A673 (cell line): ENCODE results near the gene PLA2G5. TPM values are rescaled to one million over a fixed set of nuclear protein-coding genes. Genes with fewer than 3 reads are reported as not detected.
"Not testable (repeated sequence)": the region's sequence is repeated elsewhere in the genome, so short reads cannot be mapped to it uniquely, and the experiment has no call there.

ENCODE experiments used
- BruUV-seq: library from RNA; stranded (reverse); fragments of 400-500 nt; replicated peaks from 2 replicates; lab custom pipeline; 2021; lab: Mats Ljungman, UMichigan
- CTCF ChIA-PET: fragments of 300-600 bp; sonication (Branson Sonifier 250); formaldehyde crosslinking; loops from one replicate; lab custom pipeline; 2022; ENCODE audit warnings: antibody characterized with exemption; lab: Charles Lee
- POLR2A ChIA-PET: fragments of 300-600 bp; sonication (Branson Sonifier 250); formaldehyde crosslinking; loops from one replicate; lab custom pipeline; 2022; ENCODE audit warnings: antibody characterized with exemption; ENCODE audit not compliant: low non-redundant PET; lab: Charles Lee
- DNase-seq: peaks from one replicate; pipeline ENCODE4 v3.0.0-alpha.2; 2015; ENCODE audit warnings: low spot score
- H3K27ac ChIP-seq: fragments of 200-600 bp; sonication (generic); 2 replicates; pipeline ENCODE4 v1.5.1; 2016; ENCODE audit warnings: mixed run types, low read depth, mild to moderate bottlenecking, mixed read lengths, antibody characterized with exemption, low read length; ENCODE audit not compliant: poor library complexity, severe bottlenecking
- H3K27me3 ChIP-seq: fragments of 200-600 bp; sonication (generic); replicated peaks from 2 replicates; pipeline ENCODE4 v1.6.1; 2017; ENCODE audit warnings: mixed run types, low read depth, mild to moderate bottlenecking, mixed read lengths, antibody characterized with exemption, low read length; ENCODE audit not compliant: insufficient read depth, poor library complexity
- H3K36me3 ChIP-seq: fragments of 200-600 bp; sonication (generic); 2 replicates; pipeline ENCODE4 v1.6.1; 2016; ENCODE audit warnings: mixed run types, mild to moderate bottlenecking, mixed read lengths, antibody characterized with exemption, low read length; ENCODE audit not compliant: insufficient read depth, poor library complexity, severe bottlenecking
- H3K4me1 ChIP-seq: fragments of 200-600 bp; sonication (generic); 2 replicates; pipeline ENCODE4 v1.6.1; 2017; ENCODE audit warnings: mixed run types, mild to moderate bottlenecking, mixed read lengths, antibody characterized with exemption, low read length; ENCODE audit not compliant: insufficient read depth, poor library complexity, severe bottlenecking
- H3K4me3 ChIP-seq: fragments of 200-600 bp; sonication (generic); 2 replicates; pipeline ENCODE4 v1.5.1; 2016; ENCODE audit warnings: low read depth, mixed run types, mild to moderate bottlenecking, mixed read lengths, low read length; ENCODE audit not compliant: poor library complexity, severe bottlenecking
- H3K9me3 ChIP-seq: fragments of 200-600 bp; sonication (generic); 2 replicates; pipeline ENCODE4 v1.6.1; 2016; ENCODE audit warnings: mixed run types, low read depth, mild to moderate bottlenecking, mixed read lengths, antibody characterized with exemption, low read length; ENCODE audit not compliant: poor library complexity, severe bottlenecking
- CTCF ChIP-seq: fragments of 300-800, 200-600 bp; sonication (generic); conservative IDR thresholded peaks from 2 replicates; pipeline ENCODE4 v1.5.1; 2017; ENCODE audit warnings: low read depth, mild to moderate bottlenecking, antibody characterized with exemption, low read length, moderate library complexity, mixed read lengths
- EZH2 ChIP-seq: fragments of 200-600 bp; sonication (generic); IDR thresholded peaks from 2 replicates; pipeline ENCODE4 v1.6.1; 2017; ENCODE audit warnings: borderline replicate concordance, low read depth, mild to moderate bottlenecking, mixed read lengths, antibody characterized with exemption, low read length; ENCODE audit not compliant: poor library complexity, severe bottlenecking
- intact Hi-C: fragments of 100-400 bp; cut with micrococcal nuclease; formaldehyde crosslinking; loops from one replicate; pipeline ENCODE4 v1.10.0; 2022; ENCODE audit not compliant: unreplicated experiment
- total RNA-seq: library from RNA; stranded (reverse); gene quantifications from 2 replicates; pipeline ENCODE4 v1.2.3, GENCODE V29; 2021

Gene PLA2G5
- total RNA-seq, 1 experiment from 2014 or later = not detected

- H3K27me3 ChIP-seq = peaks cover 15% of the 10 kb centered on the region
- TF ChIP-seq CTCF = no peak
- no peak for TF ChIP-seq EZH2
- intact Hi-C loops = no loop called here
- ChIA-PET POLR2A (no interaction called here), CTCF (interaction anchor here (0.5 kb wide), 1 partner anchor 880 kb away, joined by 3 read pairs; no protein-coding TSS in a partner anchor)
- no peaks in the 10 kb centered on the region for H3K4me1 ChIP-seq
- no peaks in the 10 kb centered on the region for H3K36me3 ChIP-seq
- no peak overlapping the region for H3K27ac ChIP-seq
- no peak for DNase-seq
- no TSS peak for BruUV-seq
- H3K4me3 ChIP-seq = no peak overlapping the region
- no peaks in the 10 kb centered on the region for H3K9me3 ChIP-seq
These were observed 40.6 kb upstream of the PLA2G5 start for GRCh38 chr1:20029178-20029912.

DNA sequence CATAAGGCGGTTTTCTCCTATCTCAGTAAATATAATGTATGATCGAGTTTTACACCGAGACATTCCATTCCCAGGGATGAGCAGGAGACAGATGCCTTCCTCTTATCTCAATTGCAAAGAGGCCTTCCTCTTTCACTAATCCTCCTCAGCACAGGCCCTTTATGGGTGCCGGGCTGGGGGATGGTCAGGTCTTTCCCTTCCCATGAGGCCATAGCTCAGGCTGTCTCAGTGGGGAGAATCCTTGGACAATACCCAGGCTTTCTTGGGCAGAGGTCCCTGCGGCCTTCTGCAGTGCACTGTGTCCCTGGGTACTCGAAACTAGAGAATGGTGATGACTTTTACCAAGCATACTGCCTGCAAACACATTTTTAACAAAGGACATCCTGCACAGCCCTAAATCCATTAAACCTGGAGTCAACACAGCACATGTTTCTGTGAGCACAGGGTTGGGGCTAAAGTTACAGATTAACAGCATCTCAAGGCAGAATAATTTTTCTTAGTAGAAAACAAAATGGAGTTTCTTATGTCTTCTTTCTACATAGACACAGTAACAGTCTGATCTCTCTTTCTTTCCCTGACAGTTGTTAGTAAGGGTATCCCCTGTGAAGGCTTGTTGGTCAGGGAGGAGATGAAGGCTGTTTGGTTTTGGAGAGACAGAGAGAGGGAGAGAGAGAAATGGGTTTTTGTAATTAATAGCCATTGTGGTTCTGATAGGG lies 39.4 kb upstream of the PLA2G5 start:
- DNase-seq, CTCF ChIA-PET, H3K9me3 ChIP-seq, POLR2A ChIA-PET, intact Hi-C loops, H3K4me1 ChIP-seq, H3K4me3 ChIP-seq, H3K27ac ChIP-seq, H3K36me3 ChIP-seq, BruUV-seq: not testable (repeated sequence)
- peaks cover 15% of the 10 kb centered on the region for H3K27me3 ChIP-seq

- CTCF ChIA-PET = no interaction called here
- no peaks in the 10 kb centered on the region for H3K9me3 ChIP-seq
- no peak overlapping the region for H3K27ac ChIP-seq
- no peak overlapping the region for H3K4me3 ChIP-seq
- intact Hi-C loops = no loop called here
- no peaks in the 10 kb centered on the region for H3K36me3 ChIP-seq
- no TSS peak for BruUV-seq
- H3K27me3 ChIP-seq = peaks cover 15% of the 10 kb centered on the region
- TF ChIP-seq CTCF (no peak), EZH2 (no peak)
- POLR2A ChIA-PET = no interaction called here
- H3K4me1 ChIP-seq = no peaks in the 10 kb centered on the region
- DNase-seq = no peak
These were observed 38.8 kb upstream of the PLA2G5 start for GRCh38 chr1:20031161-20031560.
